HG03378 (cell line): ENCODE results near the gene TAF4.
"Not testable (repeated sequence)": the region's sequence is repeated elsewhere in the genome, so short reads cannot be mapped to it uniquely, and the experiment has no call there.

Source experiments
- ATAC-seq: cut with Tn5 transposase; IDR thresholded peaks from one replicate; pipeline ENCODE4 v1.9.1; 2021; ENCODE audit warnings: mild to moderate bottlenecking, moderate library complexity; ENCODE audit not compliant: unreplicated experiment

The TAF4 gene

GRCh38 chr20:62065674-62066338, at the start of gene TAF4:
Gene TAF4 (minus strand): TSS chr20:62065881. CDS start chr20:62065810, 71 bp downstream.
- no peak for ATAC-seq

DNA sequence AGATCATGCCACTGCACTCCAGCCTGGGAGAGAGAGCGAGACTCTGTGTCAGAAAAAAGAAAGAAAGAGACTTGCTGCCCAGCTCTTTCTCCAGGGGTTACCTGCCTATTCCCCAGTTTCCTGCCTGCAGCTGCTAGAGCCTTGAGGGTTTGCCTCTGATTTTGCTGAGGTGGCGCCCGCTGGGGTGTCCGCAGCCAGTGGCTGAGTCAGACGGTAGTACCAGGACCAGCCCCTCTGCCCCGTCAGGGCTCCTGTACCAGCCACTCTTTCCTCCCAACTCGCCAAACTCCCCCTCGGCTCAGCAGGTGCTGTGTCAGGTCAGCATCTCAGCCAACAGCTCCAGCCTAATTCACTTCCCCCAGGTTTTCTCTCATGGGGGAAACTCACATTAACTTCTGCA, 49.2 kb upstream of the TAF4 start:
- ATAC-seq, result no peak

GRCh38 chr20:62112368-62112767, 46.7 kb upstream of the TAF4 start:
- ATAC-seq, result no peak

GRCh38 chr20:62111148-62111547, 45.5 kb upstream of the TAF4 start:
- ATAC-seq, result no peak

DNA sequence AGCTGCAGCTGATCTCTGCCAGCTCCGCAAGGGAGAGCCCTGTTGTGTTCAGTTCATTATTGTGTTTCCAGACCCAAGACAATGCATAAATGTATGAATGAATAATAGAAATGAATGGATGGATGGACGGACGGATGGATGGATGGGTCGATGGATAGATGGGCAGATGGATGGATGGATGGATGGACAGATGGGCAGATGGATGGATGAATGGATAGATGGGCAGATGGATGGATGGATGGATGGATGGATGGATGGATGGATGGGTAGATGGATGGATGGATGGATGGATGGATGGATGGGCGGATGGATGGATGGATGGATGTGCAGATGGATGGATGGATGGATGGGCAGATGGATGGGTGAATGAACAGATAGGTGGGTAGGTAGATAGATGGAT, 39.9 kb upstream of the TAF4 start:
- ATAC-seq, result no peak

- ATAC-seq, result no peak
Measured at GRCh38 chr20:62104791-62105345, 39.2 kb upstream of the TAF4 start.

DNA sequence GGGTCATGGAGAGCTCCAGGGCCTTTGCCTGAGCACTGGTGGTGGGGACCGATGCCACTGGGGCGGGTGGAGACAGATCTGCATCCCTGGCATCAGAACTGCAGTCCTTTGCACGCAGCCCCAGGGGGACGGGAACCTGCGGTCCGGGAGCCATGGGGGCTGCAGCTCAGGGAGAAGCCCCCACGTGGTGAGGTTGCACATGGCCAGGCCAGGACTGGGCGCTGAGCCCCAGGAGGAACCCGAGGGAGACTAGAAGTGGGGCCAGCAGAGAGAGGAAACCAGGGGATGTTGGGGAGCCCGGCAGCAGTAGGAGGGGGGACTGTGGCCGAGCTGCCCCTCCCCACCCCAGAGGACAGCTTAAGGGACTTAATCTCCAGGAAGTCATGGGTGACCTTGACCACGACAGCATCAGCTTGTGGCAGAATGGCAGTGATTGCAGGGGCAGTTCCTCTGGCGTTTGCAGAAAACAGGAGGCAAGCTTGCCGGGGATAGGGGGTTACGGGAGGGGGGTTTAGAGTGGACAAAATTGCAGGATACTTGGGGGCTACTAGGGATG, 38.6 kb upstream of the TAF4 start:
- no peak for ATAC-seq

DNA sequence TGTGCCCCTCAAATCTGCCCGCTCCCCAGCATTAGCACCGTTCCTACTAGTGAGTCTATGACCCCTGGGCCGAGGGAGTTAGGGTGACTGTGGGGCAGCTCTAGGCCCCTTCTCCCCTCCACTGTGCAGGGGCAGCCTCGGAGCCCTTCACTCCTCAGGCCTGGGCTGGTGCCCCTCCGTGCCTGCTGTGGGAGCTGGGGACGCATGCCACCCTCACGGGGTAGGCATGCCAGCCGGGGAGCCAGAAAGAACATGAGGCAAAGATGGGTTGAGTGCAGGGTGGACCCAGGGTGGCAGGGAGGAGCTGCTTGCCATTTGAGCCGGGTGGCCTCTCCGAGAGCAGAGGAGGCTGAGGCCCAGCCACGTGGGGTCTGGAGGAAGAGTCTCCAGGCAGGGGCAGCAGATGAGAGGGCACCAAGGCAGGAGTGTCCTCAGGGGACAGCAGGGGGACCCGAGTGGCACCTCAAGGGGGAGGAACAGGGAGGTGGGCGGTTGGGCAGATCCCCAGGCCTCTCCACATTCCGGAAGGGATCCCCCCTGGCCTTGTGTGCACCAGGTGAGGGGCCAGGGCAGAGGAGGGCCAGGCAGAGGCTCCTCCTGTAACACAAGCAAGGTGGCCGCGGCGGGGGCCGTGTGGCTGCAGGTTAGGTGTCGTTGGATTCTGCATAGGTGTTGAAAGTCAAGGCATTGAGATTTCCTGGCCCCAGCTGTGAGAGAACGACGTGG, 38.0 kb upstream of the TAF4 start:
- ATAC-seq, result no peak

- no peak for ATAC-seq
Measured at GRCh38 chr20:62101078-62101477, 35.4 kb upstream of the TAF4 start.

DNA sequence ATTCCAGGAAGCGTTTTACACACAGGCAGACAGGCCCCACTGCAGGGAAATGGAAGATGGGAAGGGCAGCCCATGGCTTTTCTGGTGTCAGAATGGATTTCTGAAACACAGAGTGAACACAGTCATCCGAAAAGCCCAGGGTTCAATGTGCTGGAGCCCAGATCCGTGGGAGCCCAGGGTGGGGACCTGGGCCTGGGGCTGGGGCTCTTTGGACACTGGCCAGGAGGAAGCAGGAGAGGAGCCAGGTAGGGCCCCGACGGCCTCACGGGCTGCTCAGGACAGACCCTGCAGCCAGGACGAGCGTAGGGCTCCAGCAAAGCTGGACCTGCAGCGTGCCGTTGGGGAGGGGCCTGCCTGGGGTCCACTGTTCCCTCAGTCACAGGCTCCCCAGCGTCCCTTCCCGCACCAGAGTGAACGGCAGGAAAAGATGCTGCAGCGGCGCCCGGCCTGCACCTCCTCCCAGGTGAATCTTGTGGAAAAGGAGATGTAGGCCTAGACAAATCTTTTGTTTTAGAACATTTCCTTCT, 32.3 kb upstream of the TAF4 start:
- ATAC-seq, result no peak

- no peak for ATAC-seq
Measured at GRCh38 chr20:62096421-62097380, 31.0 kb upstream of the TAF4 start.

DNA sequence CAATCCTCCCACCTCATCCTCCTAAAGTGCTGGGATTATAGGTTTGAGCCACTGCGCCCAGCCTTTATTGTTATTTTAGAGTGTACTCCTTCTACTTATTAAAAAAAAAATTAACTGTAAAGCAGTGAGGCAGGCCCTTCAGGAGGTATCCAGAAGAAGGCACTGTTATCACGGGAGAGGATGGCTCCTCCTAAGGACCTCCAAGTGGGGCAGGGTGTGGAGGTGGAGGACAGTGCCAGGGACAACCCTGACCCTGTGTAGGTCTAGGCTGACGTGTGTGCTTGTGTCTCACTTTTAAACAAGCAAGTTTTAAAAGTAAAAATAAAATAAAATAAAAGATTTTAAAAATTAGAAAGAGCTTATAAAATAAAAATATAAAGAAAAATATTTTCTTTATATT, 23.7 kb upstream of the TAF4 start:
- ATAC-seq, result no peak

DNA sequence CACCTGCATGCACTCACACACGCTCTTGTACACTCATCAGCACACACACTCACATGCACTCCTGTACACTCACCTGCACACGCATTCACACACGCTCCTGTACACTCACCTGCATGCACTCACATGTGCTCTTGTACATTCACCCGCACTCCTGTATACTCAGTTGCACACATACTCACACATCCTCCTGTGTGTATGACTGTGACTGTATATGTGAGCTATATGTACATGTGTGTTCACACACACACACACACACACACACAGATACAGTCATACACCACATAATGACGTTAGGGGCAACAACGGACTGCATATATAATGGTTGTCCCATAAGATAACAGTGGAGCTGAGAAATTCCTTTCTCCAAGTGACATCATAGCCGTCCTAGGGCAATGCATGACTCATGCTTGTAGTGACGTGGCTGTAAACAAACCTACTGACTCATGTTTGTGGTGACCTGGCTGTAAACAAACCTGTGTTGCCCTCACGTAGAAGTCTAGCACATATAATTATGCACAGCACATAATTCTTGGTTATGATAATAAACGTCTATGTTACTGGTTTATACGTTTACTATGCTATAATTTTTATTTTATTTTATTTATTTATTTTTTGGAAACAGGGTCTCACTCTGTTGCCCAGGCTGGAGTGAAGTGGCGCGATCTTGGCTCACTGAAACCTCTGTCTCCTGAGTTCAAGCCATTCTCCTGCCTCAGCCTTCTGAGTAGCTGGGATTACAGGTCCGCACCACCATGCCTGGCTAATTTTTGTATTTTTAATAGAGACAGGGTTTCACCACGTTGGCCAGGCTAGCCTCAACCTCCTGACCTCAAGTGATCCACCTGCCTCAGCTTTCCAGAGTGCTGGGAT, 22.8 kb upstream of the TAF4 start:
- ATAC-seq, result no peak

GRCh38 chr20:62087632-62088031, 22.0 kb upstream of the TAF4 start:
- ATAC-seq, result no peak

- no peak for ATAC-seq
Measured at GRCh38 chr20:62087227-62087626, 21.5 kb upstream of the TAF4 start.

- ATAC-seq, result no peak
Measured at GRCh38 chr20:62085206-62085605, 19.5 kb upstream of the TAF4 start.

DNA sequence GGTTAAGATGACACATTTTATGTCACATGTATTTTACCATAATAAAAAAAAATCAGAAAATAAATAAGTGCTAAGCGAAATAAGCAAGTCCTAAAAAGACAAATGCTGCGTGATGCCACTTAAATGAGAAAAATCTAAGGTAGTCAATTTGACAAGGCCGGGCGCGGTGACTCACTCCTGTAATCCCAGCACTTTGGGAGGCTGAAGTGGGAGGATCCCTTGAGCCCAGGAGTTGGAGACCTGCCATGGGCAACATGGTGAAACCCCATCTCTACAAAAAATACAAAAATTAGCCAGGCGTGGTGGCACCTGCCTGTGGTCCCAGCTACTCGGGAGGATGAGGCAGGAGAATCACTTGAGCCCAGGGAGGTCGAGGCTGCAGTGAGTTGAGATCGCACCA, 18.5 kb upstream of the TAF4 start:
- ATAC-seq, result not testable (repeated sequence)

DNA sequence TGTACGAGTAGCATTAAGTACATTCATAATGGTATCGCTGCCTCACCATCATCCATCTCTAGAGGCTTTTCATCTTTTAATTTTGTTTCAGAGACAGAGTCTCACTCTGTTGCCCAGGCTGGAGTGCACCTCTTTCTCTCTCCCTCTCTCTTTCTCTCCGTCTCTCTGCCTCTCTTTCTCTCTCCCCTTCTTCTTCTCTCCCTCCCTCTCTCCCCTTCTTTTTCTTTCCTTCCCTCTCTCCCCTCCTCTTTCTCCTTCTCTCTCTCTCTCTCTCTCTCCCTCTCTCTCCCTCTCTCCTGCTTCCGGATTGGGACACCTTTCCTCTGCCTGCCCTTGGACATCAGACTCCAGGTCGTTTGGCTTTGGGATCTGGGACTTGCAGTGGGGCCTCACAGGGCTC, 17.6 kb upstream of the TAF4 start:
- no peak for ATAC-seq

- ATAC-seq, result no peak
Measured at GRCh38 chr20:62080249-62080990, 14.7 kb upstream of the TAF4 start.
